ENCODE data around the gene SEC22C.

The SEC22C gene

GRCh38 chr3:42501681-42502428 lies 79.9 kb downstream of the SEC22C start:
- Mint-ChIP-seq H3K4me3 (peak overlapping the region; percentile 86 to 92), H3K36me3 (ENCODE audit: insufficient read depth) (peaks cover 4% of the 10 kb centered on the region), H3K27ac (peak overlapping the region in 1 of 2 donors; percentile 53), H3K9me3 (no peaks in the 10 kb centered on the region), H3K4me1 (ENCODE audit: low read depth in 2 of 2) (peaks cover 6 to 22% of the 10 kb centered on the region in 2 donors), H3K27me3 (peaks cover 45 to 61% of the 10 kb centered on the region in 2 donors)
- ATAC-seq (replicated peaks): peak; percentile 52
- DNase-seq: peak; percentile 28 to 52 (median 44)

- H3K4me3 Mint-ChIP-seq: peak overlapping the region; percentile 86 to 92
- no peak overlapping the region for H3K27ac Mint-ChIP-seq
- no peak for DNase-seq
- H3K27me3 Mint-ChIP-seq: peaks cover 45 to 61% of the 10 kb centered on the region in 2 donors
- ATAC-seq (replicated peaks): no peak
- peaks cover 6 to 22% of the 10 kb centered on the region in 2 donors for H3K4me1 Mint-ChIP-seq (ENCODE audit: low read depth in 2 of 2)
- no peaks in the 10 kb centered on the region for H3K9me3 Mint-ChIP-seq
- peaks cover 4% of the 10 kb centered on the region for H3K36me3 Mint-ChIP-seq (ENCODE audit: insufficient read depth)
Observed at GRCh38 chr3:42501321-42501680, 80.5 kb downstream of the SEC22C start.

GRCh38 chr3:42500909-42501308 lies 80.9 kb downstream of the SEC22C start:
- peaks cover 45 to 61% of the 10 kb centered on the region in 2 donors for H3K27me3 Mint-ChIP-seq
- DNase-seq (no peak), ATAC-seq (replicated peaks) (no peak)
- peaks cover 6 to 22% of the 10 kb centered on the region in 2 donors for H3K4me1 Mint-ChIP-seq (ENCODE audit: low read depth in 2 of 2)
- H3K9me3 Mint-ChIP-seq: no peaks in the 10 kb centered on the region
- peak overlapping the region; percentile 86 to 92 for H3K4me3 Mint-ChIP-seq
- peaks cover 4% of the 10 kb centered on the region for H3K36me3 Mint-ChIP-seq (ENCODE audit: insufficient read depth)
- no peak overlapping the region for H3K27ac Mint-ChIP-seq

GRCh38 chr3:42500091-42500490 lies 81.7 kb downstream of the SEC22C start:
- no peak for ATAC-seq (replicated peaks)
- H3K27ac Mint-ChIP-seq: no peak overlapping the region
- peaks cover 45 to 61% of the 10 kb centered on the region in 2 donors for H3K27me3 Mint-ChIP-seq

GRCh38 chr3:42499478-42499871 lies 82.3 kb downstream of the SEC22C start:
- ATAC-seq (replicated peaks) (no peak), DNase-seq (no peak)
- no peak overlapping the region for H3K27ac Mint-ChIP-seq
- H3K4me1 Mint-ChIP-seq (ENCODE audit: low read depth in 2 of 2): peaks cover 6 to 22% of the 10 kb centered on the region in 2 donors
- no peak overlapping the region for H3K4me3 Mint-ChIP-seq
- H3K27me3 Mint-ChIP-seq: peaks cover 45 to 61% of the 10 kb centered on the region in 2 donors
- peaks cover 4% of the 10 kb centered on the region for H3K36me3 Mint-ChIP-seq (ENCODE audit: insufficient read depth)
- no peaks in the 10 kb centered on the region for H3K9me3 Mint-ChIP-seq

More at GRCh38 chr3:42500091-42500490, 81.7 kb downstream of the SEC22C start:
- Mint-ChIP-seq H3K36me3 (ENCODE audit: insufficient read depth) (peaks cover 4% of the 10 kb centered on the region), H3K4me3 (peak overlapping the region in 1 of 2 donors; percentile 86), H3K4me1 (ENCODE audit: low read depth in 2 of 2) (peaks cover 6 to 22% of the 10 kb centered on the region in 2 donors), H3K9me3 (no peaks in the 10 kb centered on the region)
- DNase-seq: no peak

- Mint-ChIP-seq H3K27me3 (peaks cover 45 to 61% of the 10 kb centered on the region in 2 donors), H3K4me3 (no peak overlapping the region), H3K27ac (no peak overlapping the region), H3K9me3 (no peaks in the 10 kb centered on the region), H3K36me3 (ENCODE audit: insufficient read depth) (peaks cover 4% of the 10 kb centered on the region), H3K4me1 (ENCODE audit: low read depth in 2 of 2) (peaks cover 6 to 22% of the 10 kb centered on the region in 2 donors)
- ATAC-seq (replicated peaks) (no peak), DNase-seq (no peak)
Observed at GRCh38 chr3:42498791-42499477, 82.8 kb downstream of the SEC22C start.

GRCh38 chr3:42498034-42498433 lies 83.7 kb downstream of the SEC22C start:
- Mint-ChIP-seq H3K27me3 (peaks cover 45 to 53% of the 10 kb centered on the region in 2 donors), H3K9me3 (no peaks in the 10 kb centered on the region), H3K4me1 (ENCODE audit: low read depth in 2 of 2) (peaks cover 6 to 18% of the 10 kb centered on the region in 2 donors), H3K36me3 (ENCODE audit: insufficient read depth) (peaks cover 4% of the 10 kb centered on the region), H3K4me3 (no peak overlapping the region), H3K27ac (no peak overlapping the region)
- ATAC-seq (replicated peaks): no peak
- DNase-seq: no peak

All from effector memory CD8-positive, alpha-beta T cell (primary cell).